ENCODE measurements around the gene PARD3B. TPM values are rescaled to one million over a fixed set of nuclear protein-coding genes. Genes with fewer than 3 reads are reported as not detected.

The PARD3B gene
- total and polyA plus RNA-seq, 2 of the 4 experiments (the other 2 are of a cell fraction) = 3.3 to 15.6 TPM

- H4K20me1 ChIP-seq (ENCODE audit: insufficient read depth, low read length) = no peaks in the 10 kb centered on the region
- no peak overlapping the region for H3K9ac ChIP-seq (ENCODE audit: low read depth, low read length)
- no peak overlapping the region for H2BK5ac ChIP-seq (ENCODE audit: low read depth, low read length, poor library complexity, severe bottlenecking)
- no peak overlapping the region for H3K56ac ChIP-seq (ENCODE audit: extremely low read depth, insufficient read depth, low read length)
- ChIA-PET POLR2A (ENCODE audit: unreplicated experiment) (no interaction called here), CTCF (no interaction called here)
- H3K4me1 ChIP-seq (ENCODE audit: control insufficient read depth, insufficient read depth, low read length) = peaks cover 6% of the 10 kb centered on the region
- no peak overlapping the region for H3K4ac ChIP-seq (ENCODE audit: low read depth, low read length)
- H2BK15ac ChIP-seq (ENCODE audit: low read depth, low read length) = peak overlapping the region; percentile 62; the same call in 1 of the 3 replicates
- H2BK20ac ChIP-seq (ENCODE audit: low read depth, low read length) = peak overlapping the region; percentile 82
- no peak overlapping the region for H3K4me3 ChIP-seq (ENCODE audit: insufficient read depth, low read depth, low read length)
- peak overlapping the region; percentile 19; the same call in 1 of the 2 replicates for H3K23ac ChIP-seq (ENCODE audit: low read depth, low read length)
- no peak overlapping the region for H4K8ac ChIP-seq (ENCODE audit: low read depth in 2 of 2, low read length in 2 of 2)
- no peak for ATAC-seq (ENCODE audit: low read depth)
- H3K9me1 ChIP-seq (ENCODE audit: insufficient read depth, low read length) = no peaks in the 10 kb centered on the region
- H3K9me3 ChIP-seq (ENCODE audit: control insufficient read depth, insufficient read depth, low read length) = no peaks in the 10 kb centered on the region
- no peak overlapping the region for H4K5ac ChIP-seq (ENCODE audit: low read depth, low read length)
- H2AK5ac ChIP-seq (ENCODE audit: low read depth, low read length) = peak overlapping the region; percentile 56; the same call in 1 of the 2 replicates
- H3K14ac ChIP-seq (replicated peaks; ENCODE audit: low read depth, low read length) = 0 out of 2 replicates have a peak overlapping the region, but pooled peaks have one; percentile 21
- no CpG with 5 or more reads among the region's 4 CpGs for WGBS, 2 experiments (ENCODE audit: extremely low coverage in 2 of 2, insufficient read length in 1 of 2)
- BruUV-seq (replicated peaks) = no TSS peak
- no peak overlapping the region for H2AK9ac ChIP-seq (replicated peaks; ENCODE audit: low read depth, low read length, poor library complexity)
- no peak overlapping the region for H3K18ac ChIP-seq (ENCODE audit: low read depth, low read length)
- intact Hi-C loops (cut with micrococcal nuclease) (loop anchor here (10.0 kb wide), 1 partner anchor 302 kb away; no protein-coding TSS in a partner anchor), dilution Hi-C loops (cut with HindIII; ENCODE audit: low sequenced_read_pairs, unreplicated experiment) (no loop called here), in situ Hi-C loops (cut with MboI; ENCODE audit: low sequenced_read_pairs) (loop anchor here (25.0 kb wide), 1 partner anchor 1144 kb away; the partner anchor contains the start of gene NRP2)
- no peaks in the 10 kb centered on the region for H3K27me3 ChIP-seq (ENCODE audit: control insufficient read depth, insufficient read depth, low read length)
- no peak overlapping the region for H2AFZ ChIP-seq (replicated peaks; ENCODE audit: low read length, poor library complexity)
- peaks cover 13 to 21% of the 10 kb centered on the region in 2 experiments; a peak in 3 of 4 replicates for H3K79me1 ChIP-seq (ENCODE audit: low read depth in 1 of 2, low read length in 2 of 2)
- no peak overlapping the region for H3K4me2 ChIP-seq (ENCODE audit: low read depth, low read length)
- H4K91ac ChIP-seq (ENCODE audit: insufficient read depth, low read depth, low read length) = peak overlapping the region; percentile 42; the same call in 1 of the 2 replicates
- DNase-seq = no peak
- H2BK120ac ChIP-seq (ENCODE audit: low read depth, low read length) = no peak overlapping the region
- no peak overlapping the region for H3K27ac ChIP-seq (ENCODE audit: insufficient read depth, low read length)
- no peaks in the 10 kb centered on the region for H3K36me3 ChIP-seq (ENCODE audit: control insufficient read depth, insufficient read depth, low read length)
- TF ChIP-seq CHD1 (IDR thresholded peaks at IDR 0.05; ENCODE audit: low read depth, low read length) (no peak), CEBPB (IDR thresholded peaks at IDR 0.05; ENCODE audit: low read depth, low read length) (peak; percentile 63)
Measured at GRCh38 chr2:204542982-204543608, 2.2 kb upstream of the PARD3B start.
